HuH-7.5 (cell line): ENCODE results near the gene MIPOL1.
"Not testable (repeated sequence)": the region's sequence is repeated elsewhere in the genome, so short reads cannot be mapped to it uniquely, and the experiment has no call there.

Experiments used
- DNase-seq: peaks from one replicate; pipeline ENCODE4 v3.0.0; 2011; ENCODE audit warnings: low spot score

The MIPOL1 gene

GRCh38 chr14:37232907-37233481, 35.3 kb downstream of the MIPOL1 start:
- peak; percentile 14 for DNase-seq

- DNase-seq = no peak
These were observed 36.5 kb downstream of the MIPOL1 start for GRCh38 chr14:37234222-37234621.

- not testable (repeated sequence) for DNase-seq
These were observed 38.3 kb downstream of the MIPOL1 start for GRCh38 chr14:37236044-37236443.

- DNase-seq = no peak
These were observed 39.4 kb downstream of the MIPOL1 start for GRCh38 chr14:37237094-37237493.

GRCh38 chr14:37237735-37238200, 40.0 kb downstream of the MIPOL1 start:
- DNase-seq = no peak

GRCh38 chr14:37241198-37241597, 43.5 kb downstream of the MIPOL1 start:
- DNase-seq = no peak

- peak; percentile 9 for DNase-seq
These were observed 48.7 kb downstream of the MIPOL1 start for GRCh38 chr14:37246427-37246829.

GRCh38 chr14:37247791-37248461, 50.2 kb downstream of the MIPOL1 start:
- DNase-seq = no peak

GRCh38 chr14:37251775-37252174, 54.0 kb downstream of the MIPOL1 start:
- no peak for DNase-seq

- no peak for DNase-seq
These were observed 54.7 kb downstream of the MIPOL1 start for GRCh38 chr14:37252434-37252833.

- no peak for DNase-seq
These were observed 56.2 kb downstream of the MIPOL1 start for GRCh38 chr14:37253905-37254304.

- no peak for DNase-seq
These were observed 56.7 kb downstream of the MIPOL1 start for GRCh38 chr14:37254411-37254947.

GRCh38 chr14:37257501-37258070, 59.8 kb downstream of the MIPOL1 start:
- no peak for DNase-seq

- no peak for DNase-seq
These were observed 64.9 kb downstream of the MIPOL1 start for GRCh38 chr14:37262649-37263048.

GRCh38 chr14:37263656-37264236, 66.0 kb downstream of the MIPOL1 start:
- DNase-seq = no peak

- no peak for DNase-seq
These were observed 71.1 kb downstream of the MIPOL1 start for GRCh38 chr14:37268788-37269187.

- no peak for DNase-seq
These were observed 72.9 kb downstream of the MIPOL1 start for GRCh38 chr14:37270629-37271028.

- DNase-seq = no peak
These were observed 74.8 kb downstream of the MIPOL1 start for GRCh38 chr14:37272569-37272968.

GRCh38 chr14:37274652-37275051, 76.9 kb downstream of the MIPOL1 start:
- DNase-seq = no peak

- DNase-seq = no peak
These were observed 78.2 kb downstream of the MIPOL1 start for GRCh38 chr14:37275963-37276362.

- no peak for DNase-seq
These were observed 81.2 kb downstream of the MIPOL1 start for GRCh38 chr14:37278636-37279538.

GRCh38 chr14:37279818-37280217, 82.1 kb downstream of the MIPOL1 start:
- no peak for DNase-seq
